Stimulated activated CD4-positive, alpha-beta T cell treated with anti-CD3 and anti-CD28 coated beads, Interleukin-15, amount 100 ng/mL, for 1 hour (primary cell): ENCODE data around the gene FAM83C.

Source experiments
- DNase-seq, 2 donors: peaks; one replicate each; pipeline ENCODE4 v3.0.0-alpha.2; 2020; ENCODE audit warnings: low read depth in 1 of 2, low spot score in 1 of 2

Gene FAM83C

DNA sequence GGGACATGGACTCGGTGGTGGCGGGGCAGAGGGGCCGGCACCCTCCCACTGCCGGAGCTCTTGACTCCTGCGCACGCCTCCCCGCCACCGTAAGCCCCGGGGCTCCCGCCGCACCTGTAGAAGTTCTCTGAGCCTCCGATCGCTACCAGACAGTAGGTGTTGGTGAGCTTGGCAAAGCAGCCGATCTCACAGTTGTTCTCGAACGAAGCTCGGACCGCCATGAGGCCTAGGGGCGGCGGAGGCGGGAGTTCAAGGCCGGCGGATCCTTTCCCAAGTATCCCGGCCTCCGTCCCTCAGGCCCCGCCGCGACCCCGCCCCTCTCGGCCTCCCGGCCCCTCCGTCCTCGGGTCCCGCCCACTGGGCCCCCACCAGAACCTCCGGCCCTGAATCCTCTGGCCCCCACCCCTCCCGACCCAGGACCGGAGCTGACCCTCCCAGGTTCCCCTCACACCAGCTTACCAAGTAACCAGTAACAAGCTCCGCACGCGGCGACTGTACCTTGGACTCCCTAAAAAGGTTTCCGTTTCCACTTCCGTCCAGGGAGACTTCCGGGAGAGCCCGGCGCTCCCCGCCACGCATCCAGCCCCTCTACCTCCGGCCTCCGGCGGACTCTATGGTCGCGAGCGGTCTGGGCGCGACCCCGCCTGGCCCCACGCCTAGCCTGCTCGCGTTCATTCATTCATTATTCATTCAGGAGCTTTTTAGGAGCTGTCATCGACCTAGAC is 7.8 kb downstream of the FAM83C start, which contains the start of gene EIF6:
TSS of gene EIF6 (minus strand) at position 506 of the 725 bp plus-strand sequence. CDS start at position 221, 285 bp downstream.
- peak; percentile 36 to 64 for DNase-seq

DNA sequence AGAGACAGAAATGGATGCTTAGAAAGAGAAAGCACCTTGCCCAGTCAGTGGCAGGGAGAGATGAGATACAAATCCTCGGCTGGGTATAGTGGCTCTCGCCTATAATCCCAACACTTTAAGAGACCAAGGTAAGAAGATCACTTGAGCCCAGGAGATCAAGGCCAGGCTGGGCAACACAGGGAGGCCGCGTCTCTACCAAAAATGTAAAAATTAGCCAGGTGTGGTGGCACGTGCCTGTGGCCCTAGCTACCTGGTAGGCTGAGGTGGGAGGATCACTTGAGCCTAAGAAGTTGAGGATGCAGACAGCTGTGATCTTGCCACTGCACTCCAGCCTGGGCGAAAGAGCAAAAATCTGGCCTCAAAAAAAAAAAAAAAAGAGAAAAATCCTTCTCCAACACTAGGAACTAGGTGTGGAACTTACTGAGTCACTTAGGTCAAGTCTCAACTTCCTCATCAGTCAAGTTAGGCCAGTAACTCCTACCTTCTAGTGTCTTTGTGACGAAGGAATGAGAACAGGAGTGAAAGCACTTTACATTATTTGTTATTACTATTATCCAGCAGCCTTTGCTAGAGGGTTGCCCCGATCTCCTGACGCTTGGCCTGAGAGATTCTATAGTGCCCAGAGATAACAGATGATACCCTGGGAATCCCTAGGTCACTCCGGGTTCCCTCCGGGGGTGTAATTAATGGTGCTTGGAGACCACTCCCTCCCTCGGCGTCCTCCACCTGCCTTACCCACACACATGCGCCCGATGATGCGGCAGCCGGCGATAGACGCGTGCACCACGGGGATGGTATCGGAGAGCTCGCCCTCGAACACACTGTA is 8.6 kb downstream of the FAM83C start:
- DNase-seq, result no peak

DNA sequence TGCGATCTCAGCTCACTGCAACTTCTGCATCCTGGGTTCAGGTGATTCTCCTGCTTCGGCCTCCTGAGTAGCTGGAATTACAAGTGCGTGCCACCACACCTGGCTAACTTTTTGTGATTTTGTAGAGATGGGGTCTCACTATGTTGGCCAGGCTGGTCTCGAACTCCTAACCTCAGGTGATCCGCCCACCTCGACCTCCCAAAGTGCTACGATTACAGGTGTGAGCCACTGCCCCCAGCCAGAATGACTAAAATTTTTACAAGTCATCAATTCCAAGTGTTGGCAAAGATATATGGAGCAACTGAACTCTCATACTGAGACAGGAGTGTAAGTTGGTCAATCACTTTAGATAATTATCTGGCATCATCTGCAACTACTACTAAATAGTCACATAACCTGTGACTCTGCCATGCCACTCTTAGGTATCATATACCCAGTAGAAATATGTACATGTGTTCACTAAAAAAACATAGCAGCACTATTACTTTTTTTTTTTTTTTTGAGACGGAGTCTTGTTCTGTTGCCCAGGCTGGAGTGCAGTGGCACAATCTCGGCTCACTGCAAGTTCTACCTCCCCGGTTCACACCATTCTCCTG is 10.6 kb downstream of the FAM83C start:
- no peak for DNase-seq

GRCh38 chr20:35280523-35280922 is 11.7 kb downstream of the FAM83C start:
- DNase-seq, result no peak

DNA sequence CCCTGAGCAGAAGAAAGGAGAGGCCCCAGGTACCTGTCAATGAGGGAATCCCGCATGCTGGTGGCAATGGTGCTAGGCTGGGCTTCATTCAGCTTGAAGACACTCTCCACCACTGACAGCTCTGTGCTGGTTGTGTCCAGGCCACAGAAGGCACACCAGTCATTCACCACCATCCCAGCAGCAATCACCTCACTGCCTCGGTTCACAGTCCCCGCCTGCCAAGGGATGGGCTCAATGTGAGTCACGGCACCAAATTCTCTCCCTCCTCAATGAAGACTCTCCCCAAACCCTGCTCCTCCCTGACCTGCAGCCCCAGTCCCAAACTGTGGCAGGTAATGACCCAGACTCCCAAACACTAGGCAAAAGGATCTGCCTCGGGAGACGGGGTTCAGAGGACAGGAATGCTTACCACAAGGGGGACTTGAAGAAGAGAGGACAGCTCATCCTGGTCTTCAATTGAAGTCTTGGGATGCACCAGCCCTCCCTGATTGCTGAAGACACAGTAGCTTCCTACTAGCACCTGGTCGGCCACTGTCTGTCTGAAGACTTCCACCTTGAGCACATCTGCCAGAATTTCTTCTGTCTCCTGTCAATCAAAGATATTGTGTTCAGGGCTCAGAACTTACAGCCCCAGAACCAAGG is 12.6 kb downstream of the FAM83C start:
- no peak for DNase-seq

- no peak for DNase-seq
Observed at GRCh38 chr20:35279040-35279439, 13.2 kb downstream of the FAM83C start.

DNA sequence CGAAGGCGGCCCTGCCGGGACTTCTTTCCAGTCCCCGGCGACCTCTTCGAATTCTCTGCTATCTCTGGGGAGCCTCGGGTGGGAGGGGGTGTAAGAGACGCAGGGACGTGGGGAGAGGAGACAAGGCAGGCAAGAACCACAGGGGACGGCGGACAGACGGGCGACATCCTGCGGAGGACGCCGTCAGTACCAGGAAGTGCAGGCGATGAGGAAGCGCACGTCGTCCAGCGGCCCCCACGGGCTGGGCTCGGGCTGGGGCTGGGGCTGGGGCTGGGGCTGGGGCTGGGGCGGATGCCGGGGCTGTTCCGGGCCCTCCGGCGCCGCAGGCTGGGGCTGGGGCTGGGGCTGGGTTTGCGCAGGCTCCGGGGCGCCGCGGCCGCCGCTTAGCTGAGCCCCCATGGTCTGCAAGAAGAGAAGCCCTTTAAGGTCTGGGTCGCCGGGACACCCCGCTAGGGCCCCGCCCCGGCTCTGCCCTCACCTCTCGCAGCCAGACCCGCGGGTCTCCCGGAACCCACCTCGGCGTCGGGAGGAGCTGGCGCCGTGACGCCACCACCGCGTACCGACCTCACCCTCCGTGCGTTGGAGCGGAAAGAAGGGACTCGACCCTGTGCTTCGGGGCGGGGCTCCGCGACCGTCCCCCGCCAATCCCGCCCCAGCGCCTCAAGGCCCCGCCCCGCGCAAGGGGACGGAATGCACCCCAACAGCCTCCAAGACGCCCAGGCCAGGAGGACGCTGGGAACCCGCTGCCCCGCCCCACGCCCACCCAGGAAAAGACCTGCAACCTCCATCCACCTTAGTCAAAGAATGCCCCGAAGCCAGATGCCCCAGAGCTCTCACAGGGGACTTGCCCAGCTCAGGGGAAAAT is 14.5 kb downstream of the FAM83C start, which contains the start of gene MMP24OS:
TSS of gene MMP24OS (minus strand) at position 592 of the 865 bp plus-strand sequence. CDS start at position 399, 193 bp downstream.
- peak; percentile 74 to 78 for DNase-seq

DNA sequence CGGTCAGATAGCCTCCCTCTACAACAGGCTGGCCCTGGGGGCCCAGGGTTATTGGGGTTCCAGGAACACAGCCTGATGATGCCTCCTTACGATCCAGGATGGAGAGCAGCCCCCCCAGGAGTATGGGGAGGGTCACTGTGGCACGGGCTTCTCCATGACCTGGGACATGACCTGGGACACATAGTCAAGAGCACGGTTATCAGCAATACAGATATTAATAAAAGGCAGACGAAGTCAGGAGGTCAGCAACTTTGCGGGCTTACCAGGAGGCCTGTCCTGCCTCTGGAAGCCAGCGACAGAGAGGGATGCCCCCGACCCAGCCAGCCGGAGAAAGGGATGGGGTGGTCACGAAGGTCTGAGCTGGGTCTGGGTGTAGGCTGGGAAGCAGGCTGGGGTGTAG is 15.1 kb downstream of the FAM83C start:
- DNase-seq, result no peak

GRCh38 chr20:35276408-35276807 is 15.8 kb downstream of the FAM83C start:
- DNase-seq, result no peak

GRCh38 chr20:35275741-35276251 is 16.4 kb downstream of the FAM83C start:
- DNase-seq, result no peak

DNA sequence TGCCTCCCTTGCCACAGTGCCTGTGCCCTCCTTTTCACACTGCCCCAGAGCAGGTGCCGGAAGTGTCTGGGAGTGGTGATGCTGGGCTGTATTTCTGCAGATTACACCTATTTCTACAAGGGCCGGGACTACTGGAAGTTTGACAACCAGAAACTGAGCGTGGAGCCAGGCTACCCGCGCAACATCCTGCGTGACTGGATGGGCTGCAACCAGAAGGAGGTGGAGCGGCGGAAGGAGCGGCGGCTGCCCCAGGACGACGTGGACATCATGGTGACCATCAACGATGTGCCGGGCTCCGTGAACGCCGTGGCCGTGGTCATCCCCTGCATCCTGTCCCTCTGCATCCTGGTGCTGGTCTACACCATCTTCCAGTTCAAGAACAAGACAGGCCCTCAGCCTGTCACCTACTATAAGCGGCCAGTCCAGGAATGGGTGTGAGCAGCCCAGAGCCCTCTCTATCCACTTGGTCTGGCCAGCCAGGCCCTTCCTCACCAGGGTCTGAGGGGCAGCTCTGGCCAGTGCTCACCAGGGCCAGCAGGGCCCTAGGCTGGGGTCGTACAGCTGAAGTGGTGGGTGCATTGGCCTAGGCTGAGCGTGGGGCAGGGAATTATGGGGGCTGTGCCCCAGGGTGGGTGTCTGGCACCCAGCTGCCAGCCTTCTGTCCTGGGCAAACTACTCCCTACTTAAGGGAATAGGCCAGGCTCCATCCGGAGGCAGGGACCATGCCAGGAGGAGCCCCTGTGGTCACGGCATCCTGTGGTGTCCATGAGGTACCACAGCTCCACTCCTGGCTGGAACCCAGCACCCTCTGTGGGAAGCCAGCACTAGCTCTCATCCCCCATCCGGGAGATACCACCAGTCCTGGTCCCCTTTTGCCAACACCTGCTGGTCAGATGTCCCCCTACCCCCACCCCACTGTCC is 17.8 kb downstream of the FAM83C start:
- no peak for DNase-seq

- no peak for DNase-seq
Observed at GRCh38 chr20:35273449-35274171, 18.6 kb downstream of the FAM83C start.

- no peak for DNase-seq
Observed at GRCh38 chr20:35271904-35272303, 20.3 kb downstream of the FAM83C start.

DNA sequence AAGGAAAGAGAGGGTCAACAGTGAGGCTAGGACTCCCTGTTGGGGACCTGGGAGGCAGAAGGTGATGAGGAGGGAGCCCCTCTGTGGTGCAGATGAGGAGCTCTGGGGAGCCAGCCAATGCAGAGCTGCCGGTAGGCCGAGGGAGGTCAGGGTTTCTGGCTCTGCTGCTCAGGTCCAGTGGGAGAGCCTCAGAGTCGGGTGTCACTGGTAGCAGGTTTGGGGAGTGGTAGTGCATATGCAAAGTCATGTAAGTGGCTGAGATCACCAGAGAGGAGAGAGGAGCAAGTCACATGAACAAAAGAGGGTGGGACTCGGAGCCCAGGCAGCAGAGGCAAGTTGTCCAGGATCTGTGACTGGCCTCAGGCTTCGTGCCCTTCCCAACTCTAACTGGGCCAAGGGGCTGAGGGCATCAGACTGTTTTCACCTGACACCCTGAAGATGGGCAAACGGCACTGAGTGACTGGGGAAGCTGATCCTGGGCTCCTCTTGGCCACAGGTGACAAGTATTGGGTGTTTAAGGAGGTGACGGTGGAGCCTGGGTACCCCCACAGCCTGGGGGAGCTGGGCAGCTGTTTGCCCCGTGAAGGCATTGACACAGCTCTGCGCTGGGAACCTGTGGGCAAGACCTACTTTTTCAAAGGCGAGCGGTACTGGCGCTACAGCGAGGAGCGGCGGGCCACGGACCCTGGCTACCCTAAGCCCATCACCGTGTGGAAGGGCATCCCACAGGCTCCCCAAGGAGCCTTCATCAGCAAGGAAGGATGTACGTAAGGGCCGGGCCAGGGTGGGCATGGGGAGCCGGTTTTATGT is 20.9 kb downstream of the FAM83C start:
- DNase-seq, result no peak

GRCh38 chr20:35270021-35270902 is 22.0 kb downstream of the FAM83C start:
- no peak for DNase-seq

DNA sequence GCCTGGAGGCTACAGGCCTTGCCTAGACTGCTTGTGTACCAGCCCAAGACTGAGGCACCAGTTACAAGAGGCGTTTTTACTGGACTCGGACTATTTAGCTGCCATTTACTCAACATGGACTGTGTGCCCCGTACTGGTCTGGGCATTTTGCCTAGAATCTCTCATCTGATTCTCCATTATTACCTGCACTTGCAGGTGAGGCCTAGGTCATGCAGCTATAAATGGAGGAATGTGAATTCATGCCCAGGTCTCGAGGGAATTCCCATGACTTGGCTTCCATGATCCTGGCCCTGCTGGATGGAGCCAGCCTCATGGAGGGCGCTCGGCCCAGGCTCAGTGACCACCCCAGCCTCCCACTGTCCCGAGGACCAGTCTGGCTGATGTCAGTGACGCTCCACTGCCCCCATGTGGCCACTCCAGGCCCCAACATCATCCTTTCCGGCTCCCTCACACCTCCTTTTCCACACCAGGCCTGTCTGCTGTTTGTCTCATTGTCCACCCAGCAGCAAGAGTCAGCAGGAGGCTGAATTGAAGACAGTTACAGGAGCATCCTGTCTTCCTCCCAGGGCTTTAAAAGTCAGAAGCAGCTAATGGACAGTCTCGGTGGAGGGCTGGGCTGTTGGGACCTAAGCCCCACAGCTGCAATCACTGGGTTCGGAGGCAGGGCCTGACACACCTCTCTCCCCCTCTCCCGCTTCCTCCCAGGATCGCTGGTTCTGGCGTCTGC is 23.0 kb downstream of the FAM83C start:
- DNase-seq, result peak in 1 of 2 donors; percentile 26
